ENCODE measurements around the gene ZNF718.
"Not testable (repeated sequence)": the region's sequence is repeated elsewhere in the genome, so short reads cannot be mapped to it uniquely, and the experiment has no call there.

The ZNF718 gene

DNA sequence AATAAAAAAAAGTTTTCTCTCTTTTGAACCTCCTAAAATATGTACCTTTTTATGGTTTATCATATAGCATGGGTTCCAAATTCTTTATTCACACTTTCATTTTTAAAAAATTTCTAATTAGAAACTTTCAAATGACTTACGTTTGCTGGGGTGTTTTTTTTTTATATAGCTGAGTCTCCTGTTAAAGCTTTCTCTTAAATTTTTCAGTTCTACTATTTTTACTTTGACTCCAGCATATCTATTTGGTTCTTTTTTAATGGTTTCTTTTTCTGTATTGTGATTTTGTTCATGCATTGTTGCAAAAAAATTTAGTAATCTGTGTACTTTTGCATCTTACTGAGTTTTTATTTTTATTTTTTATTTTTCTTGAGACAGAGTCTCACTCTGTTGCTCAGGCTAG is 22.3 kb downstream of the ZNF718 start:
- in situ Hi-C loops (cut with MboI; ENCODE audit: low sequenced_read_pairs, unreplicated experiment), result no loop called here
- no peak for DNase-seq (ENCODE audit: low spot score)
- TF ChIP-seq CTCF (IDR thresholded peaks at IDR 0.05; ENCODE audit: borderline replicate concordance, control extremely low read depth, extremely low read depth, insufficient read depth, missing control alignments), result no peak

DNA sequence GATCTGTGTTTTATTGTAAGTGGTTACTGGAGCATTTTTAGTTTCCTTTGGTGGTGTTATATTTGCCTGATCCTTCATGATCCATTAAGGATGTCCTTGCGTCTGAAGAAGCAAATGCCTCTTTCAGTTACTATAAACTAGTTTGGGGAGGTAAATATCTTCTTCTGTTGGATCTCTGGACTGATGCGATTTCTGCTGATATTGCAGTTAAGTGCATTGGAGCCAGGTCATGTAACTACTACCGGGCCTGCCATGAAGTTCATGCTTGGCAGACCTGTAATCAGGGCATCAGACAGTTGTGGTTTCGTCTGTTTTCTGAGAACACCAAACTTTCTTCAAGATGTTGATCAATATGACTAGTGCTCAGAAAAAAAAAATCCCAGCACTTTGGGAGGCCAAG is 22.9 kb downstream of the ZNF718 start:
- DNase-seq (ENCODE audit: low spot score), result no peak
- TF ChIP-seq CTCF (IDR thresholded peaks at IDR 0.05; ENCODE audit: borderline replicate concordance, control extremely low read depth, extremely low read depth, insufficient read depth, missing control alignments), result no peak
- in situ Hi-C loops (cut with MboI; ENCODE audit: low sequenced_read_pairs, unreplicated experiment), result no loop called here

DNA sequence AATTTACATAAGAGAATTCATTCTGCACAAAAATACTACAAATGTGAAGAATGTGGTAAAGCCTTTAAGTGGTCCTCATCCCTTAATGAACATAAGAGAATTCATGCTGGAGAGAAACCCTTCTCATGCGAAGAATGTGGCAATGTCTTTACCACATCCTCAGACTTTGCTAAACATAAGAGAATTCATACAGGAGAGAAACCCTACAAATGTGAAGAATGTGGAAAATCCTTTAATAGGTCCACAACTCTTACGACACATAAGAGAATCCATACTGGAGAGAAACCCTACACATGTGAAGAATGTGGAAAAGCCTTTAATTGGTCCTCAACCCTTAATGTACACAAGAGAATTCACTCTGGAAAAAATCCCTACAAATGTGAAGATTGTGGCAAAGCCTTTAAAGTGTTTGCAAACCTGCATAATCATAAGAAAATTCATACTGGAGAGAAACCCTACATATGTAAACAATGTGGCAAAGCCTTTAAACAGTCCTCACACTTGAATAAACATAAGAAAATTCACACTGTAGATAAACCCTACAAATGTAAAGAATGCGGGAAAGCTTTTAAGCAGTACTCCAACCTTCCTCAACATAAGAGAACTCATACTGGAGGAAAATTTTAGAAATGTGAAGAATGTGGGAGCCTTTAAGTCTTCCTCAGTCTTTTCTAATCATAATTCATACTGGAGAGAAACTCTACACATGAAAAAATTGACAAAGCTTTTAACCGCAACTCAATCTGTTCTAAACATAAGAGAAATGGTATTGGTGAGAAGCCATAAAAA is 37.4 kb downstream of the ZNF718 start:
- no peak for TF ChIP-seq CTCF (IDR thresholded peaks at IDR 0.05; ENCODE audit: borderline replicate concordance, control extremely low read depth, extremely low read depth, insufficient read depth, missing control alignments)
- in situ Hi-C loops (cut with MboI; ENCODE audit: low sequenced_read_pairs, unreplicated experiment), result no loop called here
- DNase-seq (ENCODE audit: low spot score), result no peak

DNA sequence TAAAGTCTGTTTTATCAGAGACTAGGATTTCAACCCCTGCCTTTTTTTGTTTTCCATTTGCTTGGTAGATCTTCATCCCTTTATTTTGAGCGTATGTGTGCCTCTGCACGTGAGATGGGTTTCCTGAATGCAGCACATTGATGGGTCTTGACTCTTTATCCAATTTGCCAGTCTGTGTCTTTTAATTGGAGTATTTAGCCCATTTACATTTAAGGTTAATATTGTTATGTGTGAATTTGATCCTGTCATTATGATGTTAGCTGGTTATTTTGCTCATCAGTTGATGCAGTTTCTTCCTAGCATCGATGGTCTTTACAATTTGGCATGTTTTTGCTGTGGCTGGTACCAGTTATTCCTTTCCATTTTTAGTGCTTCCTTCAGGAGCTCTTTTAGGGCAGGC is 45.3 kb downstream of the ZNF718 start:
- in situ Hi-C loops (cut with MboI; ENCODE audit: low sequenced_read_pairs, unreplicated experiment); DNase-seq (ENCODE audit: low spot score): not testable (repeated sequence)

GRCh38 chr4:171318-171717 is 47.0 kb downstream of the ZNF718 start:
- DNase-seq (ENCODE audit: low spot score), result not testable (repeated sequence)

GRCh38 chr4:173666-174314 is 49.5 kb downstream of the ZNF718 start:
- no peak for DNase-seq (ENCODE audit: low spot score)
- no peak for TF ChIP-seq CTCF (IDR thresholded peaks at IDR 0.05; ENCODE audit: borderline replicate concordance, control extremely low read depth, extremely low read depth, insufficient read depth, missing control alignments)
- in situ Hi-C loops (cut with MboI; ENCODE audit: low sequenced_read_pairs, unreplicated experiment), result no loop called here

More at GRCh38 chr4:171318-171717, 47.0 kb downstream of the ZNF718 start:
- in situ Hi-C loops (cut with MboI; ENCODE audit: low sequenced_read_pairs, unreplicated experiment), result not testable (repeated sequence)

GRCh38 chr4:175986-176385 is 51.7 kb downstream of the ZNF718 start:
- DNase-seq (ENCODE audit: low spot score), result no peak
- in situ Hi-C loops (cut with MboI; ENCODE audit: low sequenced_read_pairs, unreplicated experiment), result no loop called here
- TF ChIP-seq CTCF (IDR thresholded peaks at IDR 0.05; ENCODE audit: borderline replicate concordance, control extremely low read depth, extremely low read depth, insufficient read depth, missing control alignments), result no peak

All from GM13976 (cell line).